ENCODE results near the gene TK1.

TK1 gene

GRCh38 chr17:78219396-78220150 is 32.7 kb upstream of the TK1 start:
- no peak for DNase-seq

- no peak for DNase-seq
Observed at GRCh38 chr17:78214706-78215061, 27.8 kb upstream of the TK1 start.

GRCh38 chr17:78214016-78214705 is 27.3 kb upstream of the TK1 start, which contains the start of gene BIRC5:
TSS of gene BIRC5 (plus strand) at chr17:78214253. CDS start at chr17:78214317, 64 bp downstream.
- DNase-seq: peak; percentile 87

GRCh38 chr17:78211032-78211431 is 24.2 kb upstream of the TK1 start:
- no peak for DNase-seq

- DNase-seq: no peak
Observed at GRCh38 chr17:78210111-78210510, 23.3 kb upstream of the TK1 start.

- no peak for DNase-seq
Observed at GRCh38 chr17:78208486-78208885, 21.6 kb upstream of the TK1 start.

GRCh38 chr17:78206298-78206697 is 19.4 kb upstream of the TK1 start:
- DNase-seq: no peak

- DNase-seq: no peak
Observed at GRCh38 chr17:78205124-78205775, 18.4 kb upstream of the TK1 start.

GRCh38 chr17:78204387-78205123 is 17.7 kb upstream of the TK1 start:
- DNase-seq: no peak

GRCh38 chr17:78202666-78203065 is 15.8 kb upstream of the TK1 start:
- no peak for DNase-seq

GRCh38 chr17:78200451-78200850 is 13.6 kb upstream of the TK1 start:
- no peak for DNase-seq

- DNase-seq: no peak
Observed at GRCh38 chr17:78197147-78197832, 10.4 kb upstream of the TK1 start.

- DNase-seq: no peak
Observed at GRCh38 chr17:78196716-78197115, 9.9 kb upstream of the TK1 start.

GRCh38 chr17:78185981-78186691 is 716 bp downstream of the TK1 start:
- DNase-seq: peak; percentile 69

- no peak for DNase-seq
Observed at GRCh38 chr17:78184868-78185267, 2.0 kb downstream of the TK1 start.

GRCh38 chr17:78184351-78184750 is 2.5 kb downstream of the TK1 start:
- DNase-seq: no peak

- no peak for DNase-seq
Observed at GRCh38 chr17:78183916-78184315, 2.9 kb downstream of the TK1 start.

- DNase-seq: no peak
Observed at GRCh38 chr17:78182504-78182903, 4.3 kb downstream of the TK1 start.

- no peak for DNase-seq
Observed at GRCh38 chr17:78180508-78180907, 6.3 kb downstream of the TK1 start.

GRCh38 chr17:78180083-78180482 is 6.8 kb downstream of the TK1 start:
- no peak for DNase-seq

- DNase-seq: peak; percentile 75
Observed at GRCh38 chr17:78179372-78179771, 7.5 kb downstream of the TK1 start.

- DNase-seq: peak; percentile 31
Observed at GRCh38 chr17:78176548-78177025, 10.3 kb downstream of the TK1 start.

All from EL (cell line).